Activated T-helper 1 cell treated with anti-CD3 and anti-CD28 coated beads, Interleukin-12 subunit alpha, Interleukin-12 subunit beta, Interleukin-2, Interleukin-4 antibody, amounts not matched to agents 30 ng/mL and 10 ng/mL and 1 ng/mL, durations not matched to agents 14 hours and 24 hours and 36 hours (primary cell): ENCODE results near the gene LTBP1. TPM values are rescaled to one million over a fixed set of nuclear protein-coding genes. Genes with fewer than 3 reads are reported as not detected.
"Not testable (repeated sequence)": the region's sequence is repeated elsewhere in the genome, so short reads cannot be mapped to it uniquely, and the experiment has no call there.

Experiments
- DNase-seq: peaks from one replicate; pipeline ENCODE4 v3.0.0; 2021; ENCODE audit warnings: low spot score
- H3K27ac Mint-ChIP-seq: one replicate; pipeline ENCODE4 v1.8.0; 2021; ENCODE audit warnings: mild to moderate bottlenecking, mixed read lengths
- H3K27me3 Mint-ChIP-seq: one replicate; pipeline ENCODE4 v1.8.0; 2022; ENCODE audit warnings: mild to moderate bottlenecking, moderate library complexity, mixed read lengths; ENCODE audit not compliant: insufficient read depth
- H3K36me3 Mint-ChIP-seq: one replicate; pipeline ENCODE4 v1.8.0; 2021; ENCODE audit warnings: low read depth, mixed read lengths
- H3K4me1 Mint-ChIP-seq: one replicate; pipeline ENCODE4 v1.8.0; 2021; ENCODE audit warnings: low read depth, mixed read lengths
- H3K4me3 Mint-ChIP-seq: one replicate; pipeline ENCODE4 v1.8.0; 2021; ENCODE audit warnings: mild to moderate bottlenecking, moderate library complexity, mixed read lengths
- H3K9me3 Mint-ChIP-seq: one replicate; pipeline ENCODE4 v1.8.0; 2021; ENCODE audit warnings: mixed read lengths
- intact Hi-C: fragments of 100-400 bp; cut with micrococcal nuclease; formaldehyde crosslinking; loops from one replicate; pipeline ENCODE4 v1.15.1; 2024
- total RNA-seq: library from RNA; stranded (reverse); gene quantifications from 2 replicates; pipeline ENCODE4 v1.2.3, GENCODE V29; 2022

LTBP1 gene
- total RNA-seq, 1 donor from 2014 or later, result 0.26 TPM

GRCh38 chr2:33145459-33145858, 198.7 kb downstream of the LTBP1 start:
- Mint-ChIP-seq H3K4me3 (no peak overlapping the region), H3K9me3 (no peaks in the 10 kb centered on the region), H3K27me3 (no peaks in the 10 kb centered on the region), H3K36me3 (no peaks in the 10 kb centered on the region), H3K4me1 (no peaks in the 10 kb centered on the region), H3K27ac (no peak overlapping the region)
- intact Hi-C loops, result no loop called here
- DNase-seq, result no peak

DNA sequence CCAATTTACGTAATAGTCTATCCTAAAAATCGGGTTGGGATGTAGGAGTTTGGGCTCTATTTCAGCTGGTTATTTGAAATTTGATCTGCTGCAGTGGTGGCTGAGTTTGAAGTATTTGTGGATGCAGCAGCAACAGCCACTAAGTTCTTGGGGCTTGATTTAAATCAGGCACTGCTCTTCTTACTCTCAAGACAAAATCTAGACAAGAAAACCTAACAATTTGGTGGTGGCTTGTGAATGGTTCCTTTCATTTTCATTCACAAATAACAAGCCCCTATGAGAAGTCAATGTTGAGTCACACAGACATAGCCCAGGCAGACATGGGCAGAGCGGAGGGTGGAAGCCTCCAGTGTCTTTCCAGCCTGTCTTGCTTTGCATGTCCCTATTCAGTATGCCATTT, 199.3 kb downstream of the LTBP1 start:
- no peak overlapping the region for H3K27ac Mint-ChIP-seq
- no peaks in the 10 kb centered on the region for H3K9me3 Mint-ChIP-seq
- intact Hi-C loops, result no loop called here
- H3K4me3 Mint-ChIP-seq, result no peak overlapping the region
- no peaks in the 10 kb centered on the region for H3K4me1 Mint-ChIP-seq
- H3K27me3 Mint-ChIP-seq, result no peaks in the 10 kb centered on the region
- H3K36me3 Mint-ChIP-seq, result no peaks in the 10 kb centered on the region
- no peak for DNase-seq

DNA sequence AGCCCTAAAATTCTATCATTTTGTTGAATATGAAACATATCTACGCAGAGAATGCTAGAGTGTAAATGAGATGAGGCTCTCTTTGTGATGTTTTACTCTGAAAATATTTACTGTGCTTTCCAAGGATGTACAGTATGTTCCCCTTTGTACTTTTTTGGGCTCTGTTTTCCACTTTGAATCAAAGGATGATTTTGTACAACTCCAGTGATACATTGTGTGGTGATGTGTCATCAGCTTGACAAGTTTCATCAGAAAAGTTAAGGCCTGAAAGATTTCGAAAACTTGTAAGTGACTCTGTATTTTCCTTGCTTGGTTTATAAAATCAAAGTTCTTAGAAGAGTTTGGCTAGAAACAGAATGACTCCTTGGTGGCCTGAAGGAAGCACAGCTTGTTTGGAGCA, 206.3 kb downstream of the LTBP1 start:
- DNase-seq, result no peak
- Mint-ChIP-seq H3K36me3 (no peaks in the 10 kb centered on the region), H3K4me3 (no peak overlapping the region), H3K4me1 (no peaks in the 10 kb centered on the region), H3K27me3 (no peaks in the 10 kb centered on the region), H3K9me3 (no peaks in the 10 kb centered on the region), H3K27ac (no peak overlapping the region)
- intact Hi-C loops, result no loop called here

DNA sequence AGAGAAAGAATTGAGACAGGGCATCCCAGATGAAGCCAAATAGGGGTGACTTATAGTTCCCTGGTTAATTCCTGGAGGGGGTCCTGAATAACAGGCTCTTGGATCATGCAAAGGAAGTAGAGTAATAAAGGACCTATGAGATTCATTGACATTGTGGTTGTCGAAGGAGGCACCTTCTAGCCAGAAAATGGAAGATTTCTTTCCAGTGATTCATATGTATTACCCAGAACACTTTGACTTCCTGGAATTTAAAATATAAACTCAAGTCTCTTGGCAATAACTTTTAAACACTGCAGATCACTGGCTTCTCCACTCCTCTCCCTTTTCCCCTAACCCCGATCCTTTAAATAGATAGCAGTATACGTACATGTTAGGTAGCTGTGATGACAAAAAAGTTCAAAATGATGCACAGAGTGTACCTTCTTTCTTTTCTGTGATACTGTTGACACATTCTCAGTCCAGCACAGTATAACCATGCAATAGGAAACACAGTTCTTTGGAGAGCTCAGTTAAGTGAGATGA, 211.8 kb downstream of the LTBP1 start:
- intact Hi-C loops, result no loop called here
- no peak for DNase-seq
- no peaks in the 10 kb centered on the region for H3K36me3 Mint-ChIP-seq
- H3K9me3 Mint-ChIP-seq, result no peaks in the 10 kb centered on the region
- H3K4me3 Mint-ChIP-seq, result no peak overlapping the region
- H3K4me1 Mint-ChIP-seq, result no peaks in the 10 kb centered on the region
- no peak overlapping the region for H3K27ac Mint-ChIP-seq
- no peaks in the 10 kb centered on the region for H3K27me3 Mint-ChIP-seq

GRCh38 chr2:33160191-33160590, 213.4 kb downstream of the LTBP1 start:
- intact Hi-C loops, result no loop called here
- DNase-seq, result no peak
- Mint-ChIP-seq H3K4me1 (no peaks in the 10 kb centered on the region), H3K9me3 (no peaks in the 10 kb centered on the region), H3K4me3 (no peak overlapping the region), H3K27ac (no peak overlapping the region), H3K27me3 (no peaks in the 10 kb centered on the region), H3K36me3 (no peaks in the 10 kb centered on the region)

DNA sequence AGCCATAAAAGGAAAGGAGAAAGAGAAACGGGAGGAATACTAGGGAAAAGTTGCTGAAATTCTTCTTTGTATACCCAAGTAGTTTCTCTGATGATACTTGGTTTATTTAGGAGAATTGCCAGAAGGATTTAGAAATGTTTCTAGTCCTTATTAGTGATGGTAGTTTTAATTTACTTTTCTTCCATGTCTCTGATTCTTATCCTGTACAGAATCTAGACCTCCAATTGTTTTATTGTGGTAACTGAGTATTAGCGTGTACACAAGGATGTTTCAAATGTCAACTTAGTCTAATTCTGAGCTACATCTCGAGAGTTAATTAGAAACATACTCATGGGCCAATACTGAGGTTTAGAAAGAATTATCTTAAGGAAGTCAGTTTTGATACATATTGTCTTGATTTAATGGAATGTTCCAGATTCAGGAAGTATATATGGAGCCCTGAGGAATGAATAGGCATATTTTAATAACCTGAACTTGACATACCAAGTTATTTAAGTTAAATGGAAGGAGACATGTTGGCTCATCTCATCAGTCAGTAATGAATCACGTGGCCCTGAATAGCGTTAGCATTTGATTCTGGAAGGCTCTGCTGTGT, 219.6 kb downstream of the LTBP1 start:
- no peaks in the 10 kb centered on the region for H3K9me3 Mint-ChIP-seq
- H3K4me1 Mint-ChIP-seq, result no peaks in the 10 kb centered on the region
- DNase-seq, result no peak
- H3K36me3 Mint-ChIP-seq, result no peaks in the 10 kb centered on the region
- H3K4me3 Mint-ChIP-seq, result no peak overlapping the region
- H3K27me3 Mint-ChIP-seq, result no peaks in the 10 kb centered on the region
- intact Hi-C loops, result no loop called here
- no peak overlapping the region for H3K27ac Mint-ChIP-seq

- no peaks in the 10 kb centered on the region for H3K27me3 Mint-ChIP-seq
- H3K4me1 Mint-ChIP-seq, result no peaks in the 10 kb centered on the region
- no peak overlapping the region for H3K27ac Mint-ChIP-seq
- H3K4me3 Mint-ChIP-seq, result no peak overlapping the region
- H3K9me3 Mint-ChIP-seq, result no peaks in the 10 kb centered on the region
- intact Hi-C loops, result no loop called here
- no peaks in the 10 kb centered on the region for H3K36me3 Mint-ChIP-seq
- DNase-seq, result no peak
Observed at GRCh38 chr2:33167622-33168245, 221.0 kb downstream of the LTBP1 start.

GRCh38 chr2:33168425-33168824, 221.7 kb downstream of the LTBP1 start:
- intact Hi-C loops, result no loop called here
- Mint-ChIP-seq H3K27ac (no peak overlapping the region), H3K9me3 (no peaks in the 10 kb centered on the region), H3K36me3 (no peaks in the 10 kb centered on the region), H3K27me3 (no peaks in the 10 kb centered on the region), H3K4me1 (no peaks in the 10 kb centered on the region), H3K4me3 (no peak overlapping the region)
- DNase-seq, result no peak

GRCh38 chr2:33168922-33169321, 222.2 kb downstream of the LTBP1 start:
- H3K27ac Mint-ChIP-seq, result no peak overlapping the region

DNA sequence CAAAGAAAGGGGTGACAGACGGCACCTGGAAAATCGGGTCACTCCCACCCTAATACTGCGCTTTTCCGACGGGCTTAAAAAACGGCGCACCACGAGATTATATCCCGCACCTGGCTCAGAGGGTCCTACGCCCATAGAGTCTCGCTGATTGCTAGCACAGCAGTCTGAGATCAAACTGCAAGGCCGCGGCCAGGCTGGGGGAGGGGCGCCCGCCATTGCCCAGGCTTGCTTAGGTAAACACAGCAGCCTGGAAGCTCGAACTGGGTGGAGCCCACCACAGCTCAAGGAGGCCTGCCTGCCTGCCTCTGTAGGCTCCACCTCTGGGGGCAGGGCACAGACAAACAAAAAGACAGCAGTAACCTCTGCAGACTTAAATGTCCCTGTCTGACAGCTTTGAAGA, 223.5 kb downstream of the LTBP1 start:
- H3K4me1 Mint-ChIP-seq, H3K36me3 Mint-ChIP-seq, intact Hi-C loops, H3K4me3 Mint-ChIP-seq, H3K27ac Mint-ChIP-seq, H3K9me3 Mint-ChIP-seq, DNase-seq, H3K27me3 Mint-ChIP-seq: not testable (repeated sequence)

More at GRCh38 chr2:33168922-33169321, 222.2 kb downstream of the LTBP1 start:
- Mint-ChIP-seq H3K36me3 (no peaks in the 10 kb centered on the region), H3K27me3 (no peaks in the 10 kb centered on the region), H3K4me1 (no peaks in the 10 kb centered on the region), H3K4me3 (no peak overlapping the region), H3K9me3 (no peaks in the 10 kb centered on the region)
- DNase-seq, result no peak
- intact Hi-C loops, result no loop called here

GRCh38 chr2:33177627-33178026, 230.9 kb downstream of the LTBP1 start:
- H3K27ac Mint-ChIP-seq, result no peak overlapping the region
- no peaks in the 10 kb centered on the region for H3K36me3 Mint-ChIP-seq
- H3K9me3 Mint-ChIP-seq, result no peaks in the 10 kb centered on the region
- H3K4me1 Mint-ChIP-seq, result no peaks in the 10 kb centered on the region
- H3K27me3 Mint-ChIP-seq, result no peaks in the 10 kb centered on the region
- DNase-seq, result no peak
- no peak overlapping the region for H3K4me3 Mint-ChIP-seq
- intact Hi-C loops, result no loop called here

GRCh38 chr2:33178209-33178608, 231.5 kb downstream of the LTBP1 start:
- DNase-seq, result no peak
- Mint-ChIP-seq H3K27ac (no peak overlapping the region), H3K27me3 (no peaks in the 10 kb centered on the region), H3K4me3 (no peak overlapping the region), H3K9me3 (no peaks in the 10 kb centered on the region), H3K36me3 (no peaks in the 10 kb centered on the region), H3K4me1 (no peaks in the 10 kb centered on the region)
- intact Hi-C loops, result no loop called here

DNA sequence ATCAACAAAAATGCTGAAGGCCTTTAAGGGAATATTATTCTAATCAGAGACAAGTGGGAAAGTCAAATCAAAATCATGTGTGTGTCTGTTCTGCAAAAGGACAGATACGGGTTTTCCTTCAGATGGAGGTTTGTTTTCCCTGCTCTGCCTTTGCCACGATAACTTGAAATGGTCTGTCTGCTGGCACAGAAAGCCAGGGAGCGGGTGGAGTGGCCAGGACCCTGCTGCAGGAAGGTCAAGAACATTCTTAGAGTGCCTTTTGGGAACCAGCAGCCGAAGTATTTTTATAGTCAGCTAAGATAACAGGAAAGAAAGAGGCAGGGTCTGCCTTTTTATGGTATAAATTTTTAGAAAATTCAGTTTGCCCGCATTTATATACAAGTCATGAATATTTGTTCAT, 234.2 kb downstream of the LTBP1 start:
- no peaks in the 10 kb centered on the region for H3K4me1 Mint-ChIP-seq
- H3K4me3 Mint-ChIP-seq, result no peak overlapping the region
- no peaks in the 10 kb centered on the region for H3K9me3 Mint-ChIP-seq
- no peaks in the 10 kb centered on the region for H3K36me3 Mint-ChIP-seq
- no peak overlapping the region for H3K27ac Mint-ChIP-seq
- intact Hi-C loops, result no loop called here
- DNase-seq, result no peak
- H3K27me3 Mint-ChIP-seq, result no peaks in the 10 kb centered on the region

- Mint-ChIP-seq H3K4me1 (no peaks in the 10 kb centered on the region), H3K27ac (no peak overlapping the region), H3K27me3 (no peaks in the 10 kb centered on the region), H3K36me3 (no peaks in the 10 kb centered on the region), H3K4me3 (no peak overlapping the region), H3K9me3 (no peaks in the 10 kb centered on the region)
- intact Hi-C loops, result no loop called here
- no peak for DNase-seq
Observed at GRCh38 chr2:33181466-33181865, 234.7 kb downstream of the LTBP1 start.
